Fibroblast of skin of right quadriceps (primary cell): Measurements from ENCODE around the gene OOSP1.
"Not testable (repeated sequence)": the region's sequence is repeated elsewhere in the genome, so short reads cannot be mapped to it uniquely, and the experiment has no call there.

Experiments used
- DNase-seq: peaks from one replicate; pipeline ENCODE4 v3.0.0-alpha.2; 2013

The OOSP1 gene

GRCh38 chr11:59962107-59962482, 23.9 kb downstream of the OOSP1 start:
- DNase-seq: no peak

DNA sequence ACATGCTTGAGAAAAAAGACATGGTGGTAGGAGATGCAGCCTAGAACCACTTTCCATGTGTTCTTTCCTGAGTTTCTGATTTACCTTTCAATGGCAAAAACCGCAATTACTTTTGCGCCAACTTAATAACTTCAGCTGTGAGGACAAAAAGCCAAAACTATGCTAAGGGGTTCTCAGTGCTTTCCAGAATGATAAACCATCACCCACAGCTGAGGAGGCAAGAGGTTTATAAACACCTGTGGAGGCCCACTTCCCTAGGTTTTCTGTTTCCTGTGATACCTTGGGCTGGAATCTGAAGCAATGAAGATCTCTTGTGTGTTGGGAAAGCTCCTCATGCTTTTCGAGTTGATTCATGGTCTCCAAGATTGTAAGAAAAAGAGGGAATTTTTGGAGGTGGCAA, 25.5 kb downstream of the OOSP1 start, which contains the start of gene OOSP4A:
OOSP4A (plus strand) TSS at position 301 of the 400 bp plus-strand sequence; CDS start at position 301, 0 bp downstream.
- no peak for DNase-seq

- DNase-seq: no peak
Observed at GRCh38 chr11:59965424-59965823, 27.2 kb downstream of the OOSP1 start.

- DNase-seq: no peak
Observed at GRCh38 chr11:59966201-59966600, 28.0 kb downstream of the OOSP1 start.

DNA sequence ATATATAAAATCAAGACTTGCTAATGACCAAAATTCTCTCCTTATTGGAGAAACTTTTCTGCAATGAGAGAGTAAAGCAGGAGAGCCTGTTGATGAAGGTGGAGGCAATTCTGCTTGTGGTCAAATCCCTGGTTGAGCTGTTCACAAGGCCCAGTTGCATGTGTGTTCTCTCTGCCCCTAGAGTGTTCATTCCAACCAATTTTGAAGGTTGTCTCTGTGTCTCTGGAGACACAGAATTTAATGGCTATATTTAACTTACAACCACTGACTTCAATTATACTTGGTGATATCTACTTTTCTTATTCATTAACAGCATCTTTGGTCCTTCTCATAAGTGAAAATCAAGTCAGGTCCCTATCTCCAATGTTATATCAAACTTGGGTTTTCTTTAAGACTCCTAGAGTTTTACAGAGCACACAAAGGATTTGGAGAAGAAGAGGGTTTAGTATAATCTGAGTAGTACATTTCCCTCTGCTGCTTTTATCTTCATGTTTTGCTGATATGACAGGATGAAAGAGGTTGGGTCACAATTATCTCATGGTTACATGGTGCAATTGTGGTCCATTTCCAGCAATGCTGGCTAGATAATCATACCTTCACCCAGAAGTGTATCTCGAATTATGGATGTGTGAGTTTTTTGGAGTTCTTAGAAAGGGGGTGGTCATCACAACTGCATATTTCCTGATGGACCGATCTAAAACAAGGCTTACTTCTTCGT, 29.6 kb downstream of the OOSP1 start:
- no peak for DNase-seq

GRCh38 chr11:59968395-59968783, 30.2 kb downstream of the OOSP1 start:
- DNase-seq: no peak

DNA sequence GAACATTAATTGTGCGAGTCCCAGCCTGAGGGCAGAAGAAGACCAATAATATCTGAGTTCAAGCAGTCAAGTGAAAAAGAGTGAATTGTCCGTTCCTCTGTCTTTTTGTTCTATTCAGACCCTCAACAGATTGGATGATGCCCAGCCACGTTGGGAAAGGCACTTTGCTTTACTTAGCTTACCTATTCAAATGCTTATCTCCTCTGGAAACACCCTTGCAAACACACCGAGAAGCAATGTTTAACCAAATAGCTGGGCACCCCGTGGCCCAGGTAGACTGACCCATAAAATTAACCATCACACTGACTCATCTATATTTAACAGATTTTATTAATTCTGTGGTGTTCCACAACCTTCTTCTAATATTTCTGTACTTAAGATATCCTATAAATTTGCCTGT, 34.9 kb downstream of the OOSP1 start:
- no peak for DNase-seq

GRCh38 chr11:59981106-59981770, 43.0 kb downstream of the OOSP1 start:
- DNase-seq: no peak

GRCh38 chr11:59982037-59982436, 43.8 kb downstream of the OOSP1 start:
- DNase-seq: not testable (repeated sequence)

GRCh38 chr11:59983212-59983611, 45.0 kb downstream of the OOSP1 start:
- DNase-seq: no peak

DNA sequence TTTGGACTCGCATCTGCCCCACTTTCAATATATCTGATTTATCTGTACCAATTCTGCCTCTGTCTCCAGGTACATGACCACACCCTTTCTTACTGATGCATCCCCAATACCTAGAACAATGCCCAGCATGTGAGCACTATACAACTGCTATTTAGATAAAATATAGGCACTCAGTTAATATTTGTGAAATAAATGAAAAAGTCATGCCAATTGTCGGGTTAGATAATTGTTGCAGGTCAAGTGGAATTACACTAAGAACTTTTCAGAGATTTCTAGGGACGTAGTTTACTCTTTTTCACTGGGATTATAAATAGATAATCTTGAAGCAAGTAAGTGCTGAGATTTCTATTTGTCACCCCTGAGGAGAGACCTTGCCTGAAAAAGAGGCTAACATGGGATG, 46.1 kb downstream of the OOSP1 start:
- no peak for DNase-seq

GRCh38 chr11:59990421-59990820, 52.2 kb downstream of the OOSP1 start:
- no peak for DNase-seq

DNA sequence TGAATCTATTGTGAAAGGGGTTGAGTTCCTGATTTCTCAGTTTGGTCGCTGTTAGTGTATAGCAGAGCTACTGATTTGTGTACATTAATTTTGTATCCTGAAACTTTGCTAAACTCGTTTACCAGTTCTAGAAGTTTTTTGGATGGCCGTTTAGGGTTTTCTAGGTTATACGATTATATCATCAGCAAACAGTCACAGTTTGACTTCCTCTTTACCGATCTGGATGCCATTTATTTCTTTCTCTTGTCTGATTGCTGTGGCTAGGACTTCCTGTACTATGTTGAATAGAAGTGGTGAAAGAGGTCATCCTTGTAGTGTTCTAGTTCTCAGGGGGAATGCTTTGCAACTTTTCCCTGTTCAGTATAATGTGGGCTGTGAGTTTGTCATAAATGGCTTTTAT, 54.2 kb downstream of the OOSP1 start:
- DNase-seq: no peak

DNA sequence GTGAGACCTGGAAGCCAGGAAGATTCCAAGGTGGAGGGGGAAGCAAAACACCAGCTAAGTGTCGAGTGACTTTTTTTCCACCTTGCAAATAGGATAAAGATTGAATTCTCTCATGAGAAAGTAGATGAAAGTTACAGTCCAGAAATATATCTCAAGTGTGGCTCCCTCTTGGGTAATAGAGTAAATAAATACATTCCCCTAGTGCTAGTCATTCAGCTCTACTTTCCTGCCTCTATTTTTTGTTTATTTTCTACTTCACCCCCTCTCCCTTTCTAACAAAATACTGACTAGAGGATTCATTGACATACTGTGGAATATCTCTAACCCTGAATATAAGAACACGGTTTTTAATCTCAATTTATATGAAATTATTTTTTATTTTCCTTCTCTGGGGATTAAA, 59.6 kb downstream of the OOSP1 start:
- DNase-seq: no peak

DNA sequence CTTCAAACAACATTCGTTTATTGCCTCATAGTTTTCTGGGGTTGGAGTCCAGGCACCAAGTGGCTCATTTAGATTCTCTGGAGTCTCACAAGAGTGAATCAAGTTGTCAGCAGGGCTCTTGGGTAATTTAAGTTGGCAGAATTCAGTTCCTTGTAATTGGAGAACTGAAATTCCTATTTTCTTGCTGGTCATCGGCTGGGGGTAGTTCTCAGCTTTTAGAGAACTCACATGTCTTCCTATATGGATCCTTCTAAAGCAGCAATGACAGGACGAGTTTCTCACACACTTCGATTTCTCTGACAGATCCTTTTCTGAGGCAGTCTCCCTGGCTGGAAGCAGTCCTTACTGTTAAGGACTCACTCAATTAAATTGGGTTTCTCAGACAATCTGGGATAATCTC, 61.5 kb downstream of the OOSP1 start:
- no peak for DNase-seq

- DNase-seq: no peak
Observed at GRCh38 chr11:60003729-60004128, 65.5 kb downstream of the OOSP1 start.

- DNase-seq: no peak
Observed at GRCh38 chr11:60005360-60005759, 67.1 kb downstream of the OOSP1 start.
